ENCODE data around the gene DBNDD2. TPM values are rescaled to one million over a fixed set of nuclear protein-coding genes. Genes with fewer than 3 reads are reported as not detected.

The DBNDD2 gene
- total RNA-seq, 1 experiment from 2014 or later = 58.7 TPM

DNA sequence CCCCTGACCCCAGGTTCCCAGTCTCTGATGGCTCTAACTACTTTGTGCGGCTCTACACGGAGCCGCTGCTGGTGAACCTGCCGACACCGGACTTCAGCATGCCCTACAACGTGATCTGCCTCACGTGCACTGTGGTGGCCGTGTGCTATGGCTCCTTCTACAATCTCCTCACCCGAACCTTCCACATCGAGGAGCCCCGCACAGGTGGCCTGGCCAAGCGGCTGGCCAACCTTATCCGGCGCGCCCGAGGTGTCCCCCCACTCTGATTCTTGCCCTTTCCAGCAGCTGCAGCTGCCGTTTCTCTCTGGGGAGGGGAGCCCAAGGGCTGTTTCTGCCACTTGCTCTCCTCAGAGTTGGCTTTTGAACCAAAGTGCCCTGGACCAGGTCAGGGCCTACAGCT is 17.5 kb downstream of the DBNDD2 start (continued):
- TF ChIP-seq, protein P1, sequence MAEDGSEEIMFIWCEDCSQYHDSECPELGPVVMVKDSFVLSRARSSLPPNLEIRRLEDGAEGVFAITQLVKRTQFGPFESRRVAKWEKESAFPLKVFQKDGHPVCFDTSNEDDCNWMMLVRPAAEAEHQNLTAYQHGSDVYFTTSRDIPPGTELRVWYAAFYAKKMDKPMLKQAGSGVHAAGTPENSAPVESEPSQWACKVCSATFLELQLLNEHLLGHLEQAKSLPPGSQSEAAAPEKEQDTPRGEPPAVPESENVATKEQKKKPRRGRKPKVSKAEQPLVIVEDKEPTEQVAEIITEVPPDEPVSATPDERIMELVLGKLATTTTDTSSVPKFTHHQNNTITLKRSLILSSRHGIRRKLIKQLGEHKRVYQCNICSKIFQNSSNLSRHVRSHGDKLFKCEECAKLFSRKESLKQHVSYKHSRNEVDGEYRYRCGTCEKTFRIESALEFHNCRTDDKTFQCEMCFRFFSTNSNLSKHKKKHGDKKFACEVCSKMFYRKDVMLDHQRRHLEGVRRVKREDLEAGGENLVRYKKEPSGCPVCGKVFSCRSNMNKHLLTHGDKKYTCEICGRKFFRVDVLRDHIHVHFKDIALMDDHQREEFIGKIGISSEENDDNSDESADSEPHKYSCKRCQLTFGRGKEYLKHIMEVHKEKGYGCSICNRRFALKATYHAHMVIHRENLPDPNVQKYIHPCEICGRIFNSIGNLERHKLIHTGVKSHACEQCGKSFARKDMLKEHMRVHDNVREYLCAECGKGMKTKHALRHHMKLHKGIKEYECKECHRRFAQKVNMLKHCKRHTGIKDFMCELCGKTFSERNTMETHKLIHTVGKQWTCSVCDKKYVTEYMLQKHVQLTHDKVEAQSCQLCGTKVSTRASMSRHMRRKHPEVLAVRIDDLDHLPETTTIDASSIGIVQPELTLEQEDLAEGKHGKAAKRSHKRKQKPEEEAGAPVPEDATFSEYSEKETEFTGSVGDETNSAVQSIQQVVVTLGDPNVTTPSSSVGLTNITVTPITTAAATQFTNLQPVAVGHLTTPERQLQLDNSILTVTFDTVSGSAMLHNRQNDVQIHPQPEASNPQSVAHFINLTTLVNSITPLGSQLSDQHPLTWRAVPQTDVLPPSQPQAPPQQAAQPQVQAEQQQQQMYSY (CRISPR knock-in tag; IDR thresholded peaks at IDR 0.05) = no peak
- TF ChIP-seq, protein P2, sequence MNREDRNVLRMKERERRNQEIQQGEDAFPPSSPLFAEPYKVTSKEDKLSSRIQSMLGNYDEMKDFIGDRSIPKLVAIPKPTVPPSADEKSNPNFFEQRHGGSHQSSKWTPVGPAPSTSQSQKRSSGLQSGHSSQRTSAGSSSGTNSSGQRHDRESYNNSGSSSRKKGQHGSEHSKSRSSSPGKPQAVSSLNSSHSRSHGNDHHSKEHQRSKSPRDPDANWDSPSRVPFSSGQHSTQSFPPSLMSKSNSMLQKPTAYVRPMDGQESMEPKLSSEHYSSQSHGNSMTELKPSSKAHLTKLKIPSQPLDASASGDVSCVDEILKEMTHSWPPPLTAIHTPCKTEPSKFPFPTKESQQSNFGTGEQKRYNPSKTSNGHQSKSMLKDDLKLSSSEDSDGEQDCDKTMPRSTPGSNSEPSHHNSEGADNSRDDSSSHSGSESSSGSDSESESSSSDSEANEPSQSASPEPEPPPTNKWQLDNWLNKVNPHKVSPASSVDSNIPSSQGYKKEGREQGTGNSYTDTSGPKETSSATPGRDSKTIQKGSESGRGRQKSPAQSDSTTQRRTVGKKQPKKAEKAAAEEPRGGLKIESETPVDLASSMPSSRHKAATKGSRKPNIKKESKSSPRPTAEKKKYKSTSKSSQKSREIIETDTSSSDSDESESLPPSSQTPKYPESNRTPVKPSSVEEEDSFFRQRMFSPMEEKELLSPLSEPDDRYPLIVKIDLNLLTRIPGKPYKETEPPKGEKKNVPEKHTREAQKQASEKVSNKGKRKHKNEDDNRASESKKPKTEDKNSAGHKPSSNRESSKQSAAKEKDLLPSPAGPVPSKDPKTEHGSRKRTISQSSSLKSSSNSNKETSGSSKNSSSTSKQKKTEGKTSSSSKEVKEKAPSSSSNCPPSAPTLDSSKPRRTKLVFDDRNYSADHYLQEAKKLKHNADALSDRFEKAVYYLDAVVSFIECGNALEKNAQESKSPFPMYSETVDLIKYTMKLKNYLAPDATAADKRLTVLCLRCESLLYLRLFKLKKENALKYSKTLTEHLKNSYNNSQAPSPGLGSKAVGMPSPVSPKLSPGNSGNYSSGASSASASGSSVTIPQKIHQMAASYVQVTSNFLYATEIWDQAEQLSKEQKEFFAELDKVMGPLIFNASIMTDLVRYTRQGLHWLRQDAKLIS (CRISPR knock-in tag; IDR thresholded peaks at IDR 0.05; ENCODE audit: borderline replicate concordance) = no peak
- TF ChIP-seq FOXJ3 (CRISPR knock-in tag; IDR thresholded peaks at IDR 0.05; ENCODE audit: borderline replicate concordance) (no peak), RORB (CRISPR knock-in tag; IDR thresholded peaks at IDR 0.05) (no peak), KAT7 (CRISPR knock-in tag; IDR thresholded peaks at IDR 0.05; ENCODE audit: borderline replicate concordance) (no peak), IRF2 (CRISPR knock-in tag; IDR thresholded peaks at IDR 0.05; ENCODE audit: borderline replicate concordance, low read depth) (no peak), ZNF671 (CRISPR knock-in tag; IDR thresholded peaks at IDR 0.05) (no peak), CREM (CRISPR knock-in tag; IDR thresholded peaks at IDR 0.05) (no peak), ZNF416 (CRISPR knock-in tag; IDR thresholded peaks at IDR 0.05) (no peak), ZNF317 (CRISPR knock-in tag; IDR thresholded peaks at IDR 0.05; ENCODE audit: borderline replicate concordance, low read depth) (no peak)
- TF ChIP-seq, protein P3, sequence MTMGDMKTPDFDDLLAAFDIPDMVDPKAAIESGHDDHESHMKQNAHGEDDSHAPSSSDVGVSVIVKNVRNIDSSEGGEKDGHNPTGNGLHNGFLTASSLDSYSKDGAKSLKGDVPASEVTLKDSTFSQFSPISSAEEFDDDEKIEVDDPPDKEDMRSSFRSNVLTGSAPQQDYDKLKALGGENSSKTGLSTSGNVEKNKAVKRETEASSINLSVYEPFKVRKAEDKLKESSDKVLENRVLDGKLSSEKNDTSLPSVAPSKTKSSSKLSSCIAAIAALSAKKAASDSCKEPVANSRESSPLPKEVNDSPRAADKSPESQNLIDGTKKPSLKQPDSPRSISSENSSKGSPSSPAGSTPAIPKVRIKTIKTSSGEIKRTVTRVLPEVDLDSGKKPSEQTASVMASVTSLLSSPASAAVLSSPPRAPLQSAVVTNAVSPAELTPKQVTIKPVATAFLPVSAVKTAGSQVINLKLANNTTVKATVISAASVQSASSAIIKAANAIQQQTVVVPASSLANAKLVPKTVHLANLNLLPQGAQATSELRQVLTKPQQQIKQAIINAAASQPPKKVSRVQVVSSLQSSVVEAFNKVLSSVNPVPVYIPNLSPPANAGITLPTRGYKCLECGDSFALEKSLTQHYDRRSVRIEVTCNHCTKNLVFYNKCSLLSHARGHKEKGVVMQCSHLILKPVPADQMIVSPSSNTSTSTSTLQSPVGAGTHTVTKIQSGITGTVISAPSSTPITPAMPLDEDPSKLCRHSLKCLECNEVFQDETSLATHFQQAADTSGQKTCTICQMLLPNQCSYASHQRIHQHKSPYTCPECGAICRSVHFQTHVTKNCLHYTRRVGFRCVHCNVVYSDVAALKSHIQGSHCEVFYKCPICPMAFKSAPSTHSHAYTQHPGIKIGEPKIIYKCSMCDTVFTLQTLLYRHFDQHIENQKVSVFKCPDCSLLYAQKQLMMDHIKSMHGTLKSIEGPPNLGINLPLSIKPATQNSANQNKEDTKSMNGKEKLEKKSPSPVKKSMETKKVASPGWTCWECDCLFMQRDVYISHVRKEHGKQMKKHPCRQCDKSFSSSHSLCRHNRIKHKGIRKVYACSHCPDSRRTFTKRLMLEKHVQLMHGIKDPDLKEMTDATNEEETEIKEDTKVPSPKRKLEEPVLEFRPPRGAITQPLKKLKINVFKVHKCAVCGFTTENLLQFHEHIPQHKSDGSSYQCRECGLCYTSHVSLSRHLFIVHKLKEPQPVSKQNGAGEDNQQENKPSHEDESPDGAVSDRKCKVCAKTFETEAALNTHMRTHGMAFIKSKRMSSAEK (CRISPR knock-in tag; IDR thresholded peaks at IDR 0.05; ENCODE audit: borderline replicate concordance) = no peak

DNA sequence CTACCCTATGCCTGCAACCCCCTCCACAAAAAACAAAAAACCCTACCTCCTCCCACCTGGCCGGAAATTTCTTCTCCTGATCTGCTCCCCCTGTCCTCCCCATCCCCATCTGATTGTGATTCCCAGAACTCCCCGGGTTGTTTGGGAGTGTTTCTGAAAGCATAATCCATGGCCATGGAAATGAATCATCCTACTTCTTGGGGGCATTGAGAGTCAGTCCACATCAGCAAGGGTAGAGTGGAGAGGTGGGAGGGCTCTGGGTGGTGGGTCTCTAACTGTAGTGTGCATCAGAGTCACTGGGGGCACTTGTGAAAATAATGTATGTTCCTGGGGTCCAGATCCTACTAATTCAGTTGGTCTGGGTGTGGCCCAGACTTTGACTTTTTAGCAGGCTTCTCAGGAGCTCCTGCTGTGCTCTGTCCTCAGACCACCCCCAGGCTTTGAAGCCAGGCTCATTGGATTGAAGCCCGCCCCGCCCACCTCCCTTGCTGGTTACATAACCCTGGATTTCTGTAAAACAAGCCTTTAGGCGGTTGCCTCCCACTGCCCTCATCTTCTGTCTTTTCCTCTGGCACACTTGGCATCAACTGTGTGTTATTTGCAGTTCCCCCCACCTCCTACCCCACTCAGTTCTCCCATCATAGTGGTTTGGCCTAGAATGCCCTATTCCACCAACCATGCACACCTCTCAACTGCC is 18.4 kb downstream of the DBNDD2 start:
- Mint-ChIP-seq H3K27me3 (ENCODE audit: low read depth) (no peaks in the 10 kb centered on the region), H3K9me3 (no peaks in the 10 kb centered on the region), H3K27ac (no peak overlapping the region), H3K36me3 (peaks cover 27% of the 10 kb centered on the region), H3K4me1 (no peaks in the 10 kb centered on the region), H3K4me3 (no peak overlapping the region)
- CTCF ChIA-PET = interaction anchor here (0.5 to 5.1 kb wide), 3 partner anchors 11 to 212 kb away, joined by 3 to 18 read pairs (median 18); no protein-coding TSS in a partner anchor
- DNase-seq (ENCODE audit: low spot score) = no peak
- ATAC-seq = no peak
- TF ChIP-seq FOXK1 (CRISPR knock-in tag; IDR thresholded peaks at IDR 0.05) = no peak
- POLR2A ChIA-PET = no interaction called here
